SK-N-SH (cell line): ENCODE data around the gene ABCD2.

Experiments
- CHD2 ChIP-seq: fragments of 150-350 bp; IDR thresholded peaks from 2 replicates; pipeline ENCODE4 v1.6.1; 2018; ENCODE audit warnings: low read length; ENCODE audit not compliant: partially characterized antibody
- CTCF ChIP-seq: fragments of 200-600 bp; sonication (generic); IDR thresholded peaks from 2 replicates; pipeline ENCODE4 v1.6.1; 2017; ENCODE audit warnings: antibody characterized with exemption, mild to moderate bottlenecking, moderate library complexity
- FOXM1 ChIP-seq: IDR thresholded peaks from 2 replicates; pipeline ENCODE4 v1.4.0; 2012; ENCODE audit warnings: low read depth, mild to moderate bottlenecking
- GABPA ChIP-seq: IDR thresholded peaks from 2 replicates; pipeline ENCODE4 v1.4.0; 2012; ENCODE audit warnings: low read depth, mild to moderate bottlenecking
- NFIC ChIP-seq: IDR thresholded peaks from 2 replicates; pipeline ENCODE4 v1.4.0; 2012; ENCODE audit warnings: borderline replicate concordance
- NRF1 ChIP-seq: IDR thresholded peaks from 2 replicates; pipeline ENCODE4 v1.6.1; 2012; ENCODE audit warnings: low read depth, mild to moderate bottlenecking, low read length
- RAD21 ChIP-seq: IDR thresholded peaks from 2 replicates; pipeline ENCODE4 v1.6.1; 2012; ENCODE audit warnings: mild to moderate bottlenecking, low read length
- REST ChIP-seq: IDR thresholded peaks from 2 replicates; pipeline ENCODE4 v1.6.1; 2012; ENCODE audit warnings: mild to moderate bottlenecking, low read depth, low read length, moderate library complexity
- TAF1 ChIP-seq: IDR thresholded peaks from 2 replicates; pipeline ENCODE4 v1.6.1; 2012; ENCODE audit warnings: low read depth, mild to moderate bottlenecking, low read length, moderate library complexity, borderline replicate concordance
- ZBTB33 ChIP-seq: IDR thresholded peaks from 2 replicates; pipeline ENCODE4 v1.4.0; 2012; ENCODE audit warnings: low read depth, borderline replicate concordance

- TF ChIP-seq REST (no peak), CTCF (no peak), FOXM1 (no peak), GABPA (no peak), CHD2 (no peak), NFIC (no peak), RAD21 (no peak), ZBTB33 (no peak), TAF1 (no peak), NRF1 (no peak)
Observed at GRCh38 chr12:39538679-39539104, 80.9 kb downstream of the ABCD2 start.
